Left forelimb (tissue), 1 donor: ENCODE results near the gene INPP5E.

Source experiments
- DNase-seq: peaks from one replicate; pipeline ENCODE4 v3.0.0-alpha.2; 2018; ENCODE audit warnings: low spot score

The INPP5E gene

GRCh38 chr9:136472640-136473353 is 33.2 kb upstream of the INPP5E start:
- no peak for DNase-seq

GRCh38 chr9:136471802-136472487 is 32.3 kb upstream of the INPP5E start:
- DNase-seq, result no peak

GRCh38 chr9:136470792-136471469 is 31.3 kb upstream of the INPP5E start:
- no peak for DNase-seq

- no peak for DNase-seq
Measured at GRCh38 chr9:136470356-136470755, 30.7 kb upstream of the INPP5E start.

- DNase-seq, result no peak
Measured at GRCh38 chr9:136467766-136468165, 28.1 kb upstream of the INPP5E start.

GRCh38 chr9:136466155-136466541 is 26.5 kb upstream of the INPP5E start:
- DNase-seq, result no peak

GRCh38 chr9:136465500-136466154 is 26.0 kb upstream of the INPP5E start:
- DNase-seq, result no peak

GRCh38 chr9:136464241-136464640 is 24.6 kb upstream of the INPP5E start:
- DNase-seq, result no peak

GRCh38 chr9:136463578-136463977 is 23.9 kb upstream of the INPP5E start:
- no peak for DNase-seq

GRCh38 chr9:136462664-136463063 is 23.0 kb upstream of the INPP5E start:
- no peak for DNase-seq

GRCh38 chr9:136460772-136461325 is 21.2 kb upstream of the INPP5E start:
- DNase-seq, result no peak

GRCh38 chr9:136459425-136459824 is 19.8 kb upstream of the INPP5E start:
- no peak for DNase-seq

GRCh38 chr9:136457326-136457725 is 17.7 kb upstream of the INPP5E start:
- no peak for DNase-seq

GRCh38 chr9:136456258-136456657 is 16.6 kb upstream of the INPP5E start:
- no peak for DNase-seq

GRCh38 chr9:136455043-136456002 is 15.7 kb upstream of the INPP5E start:
- no peak for DNase-seq

GRCh38 chr9:136454026-136454796 is 14.6 kb upstream of the INPP5E start:
- no peak for DNase-seq

- DNase-seq, result no peak
Measured at GRCh38 chr9:136453326-136453725, 13.7 kb upstream of the INPP5E start.

GRCh38 chr9:136451221-136451877 is 11.7 kb upstream of the INPP5E start:
- DNase-seq, result no peak

- DNase-seq, result no peak
Measured at GRCh38 chr9:136448655-136449054, 9.0 kb upstream of the INPP5E start.
